ENCODE results near the gene ENPEP. TPM values are rescaled to one million over a fixed set of nuclear protein-coding genes. Genes with fewer than 3 reads are reported as not detected.

ENPEP gene
- total RNA-seq, 1 donor from 2014 or later = 6.0 TPM

DNA sequence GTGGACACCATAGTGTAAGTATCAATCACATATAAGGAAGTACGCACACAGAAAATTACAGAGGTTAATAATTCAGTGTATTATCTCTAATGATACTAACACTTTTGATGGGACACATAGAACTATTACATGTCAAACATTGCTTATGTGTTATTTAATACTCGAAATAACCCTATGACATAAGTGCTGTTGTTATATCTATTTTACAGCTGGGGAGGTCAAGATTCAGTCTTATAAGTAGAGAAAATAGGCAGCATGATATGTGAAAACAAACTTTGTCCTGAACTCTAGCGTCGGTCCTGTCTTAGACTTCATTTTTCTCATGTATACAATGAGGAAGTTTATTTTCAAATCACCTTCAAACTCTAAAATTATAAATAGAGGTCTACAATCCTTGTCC lies 23.2 kb downstream of the ENPEP start:
- TF ChIP-seq, protein P1, sequence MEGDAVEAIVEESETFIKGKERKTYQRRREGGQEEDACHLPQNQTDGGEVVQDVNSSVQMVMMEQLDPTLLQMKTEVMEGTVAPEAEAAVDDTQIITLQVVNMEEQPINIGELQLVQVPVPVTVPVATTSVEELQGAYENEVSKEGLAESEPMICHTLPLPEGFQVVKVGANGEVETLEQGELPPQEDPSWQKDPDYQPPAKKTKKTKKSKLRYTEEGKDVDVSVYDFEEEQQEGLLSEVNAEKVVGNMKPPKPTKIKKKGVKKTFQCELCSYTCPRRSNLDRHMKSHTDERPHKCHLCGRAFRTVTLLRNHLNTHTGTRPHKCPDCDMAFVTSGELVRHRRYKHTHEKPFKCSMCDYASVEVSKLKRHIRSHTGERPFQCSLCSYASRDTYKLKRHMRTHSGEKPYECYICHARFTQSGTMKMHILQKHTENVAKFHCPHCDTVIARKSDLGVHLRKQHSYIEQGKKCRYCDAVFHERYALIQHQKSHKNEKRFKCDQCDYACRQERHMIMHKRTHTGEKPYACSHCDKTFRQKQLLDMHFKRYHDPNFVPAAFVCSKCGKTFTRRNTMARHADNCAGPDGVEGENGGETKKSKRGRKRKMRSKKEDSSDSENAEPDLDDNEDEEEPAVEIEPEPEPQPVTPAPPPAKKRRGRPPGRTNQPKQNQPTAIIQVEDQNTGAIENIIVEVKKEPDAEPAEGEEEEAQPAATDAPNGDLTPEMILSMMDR (conservative IDR thresholded peaks at IDR 0.05; ENCODE audit: low read depth, low read length) = no peak
- H3K4me3 ChIP-seq (ENCODE audit: low read depth, low read length) = no peak overlapping the region
- DNase-seq (ENCODE audit: low read depth) = no peak

DNA sequence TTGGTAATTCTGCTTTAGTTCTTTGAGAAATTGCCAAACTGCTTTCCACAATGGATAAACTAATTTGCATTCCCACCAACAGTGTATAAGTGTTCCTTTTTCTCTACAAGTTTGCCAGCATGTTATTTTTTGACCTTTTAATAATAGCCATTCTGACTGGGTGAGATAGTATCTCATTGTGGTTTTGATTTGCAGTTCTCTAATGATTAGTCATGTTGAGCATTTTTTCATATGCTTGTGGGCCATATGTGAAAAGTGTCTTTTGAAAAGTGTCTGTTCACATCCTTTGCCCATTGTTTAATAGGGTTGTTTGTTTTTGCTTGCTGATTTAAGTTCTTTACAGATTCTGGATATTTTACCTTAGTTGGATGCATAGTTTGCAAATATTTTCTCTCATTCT lies 25.9 kb downstream of the ENPEP start:
- TF ChIP-seq, protein P1 (conservative IDR thresholded peaks at IDR 0.05; ENCODE audit: low read depth, low read length) = no peak
- no peak for DNase-seq (ENCODE audit: low read depth)
- H3K4me3 ChIP-seq (ENCODE audit: low read depth, low read length) = no peak overlapping the region

DNA sequence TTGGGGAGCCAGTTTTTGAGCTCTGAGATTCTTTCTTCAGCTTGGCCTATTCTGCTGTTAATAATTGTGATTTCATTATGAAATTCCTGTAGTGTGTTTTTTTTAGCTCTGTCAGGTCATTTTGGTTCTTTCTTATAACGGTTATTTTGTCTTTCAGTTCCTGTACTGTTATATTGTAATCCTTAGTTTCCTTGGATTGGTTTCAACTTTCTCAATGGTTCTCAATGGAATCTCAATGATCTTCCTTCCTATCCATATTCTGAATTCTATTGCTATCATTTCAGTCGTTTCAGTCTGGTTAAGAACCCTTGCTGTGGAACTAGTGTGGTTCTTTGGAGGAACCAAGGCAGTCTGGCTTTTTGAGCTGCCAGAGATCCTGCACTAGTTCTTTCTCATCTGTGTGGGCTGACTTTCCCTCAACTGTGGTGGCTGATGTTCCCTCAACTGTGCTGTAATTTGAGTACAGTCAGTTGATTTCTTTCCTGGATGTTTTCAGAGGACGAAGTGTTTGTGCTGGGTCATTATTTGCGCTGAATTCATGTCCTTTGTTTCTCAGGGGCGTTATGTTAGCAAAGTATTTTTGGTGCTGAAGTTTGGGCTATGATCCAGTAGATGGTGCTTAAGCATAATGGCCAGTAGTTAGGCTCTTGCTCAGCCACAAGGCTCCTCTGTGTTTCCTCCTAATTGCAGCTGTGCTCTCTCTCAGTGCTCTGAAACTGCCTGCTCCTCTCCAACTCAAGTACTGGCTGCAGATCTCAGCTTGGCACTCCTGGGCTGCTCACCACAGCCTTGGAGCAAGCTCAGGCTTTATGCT lies 27.5 kb downstream of the ENPEP start:
- no peak overlapping the region for H3K4me3 ChIP-seq (ENCODE audit: low read depth, low read length)
- no peak for DNase-seq (ENCODE audit: low read depth)
- TF ChIP-seq, protein P1 (conservative IDR thresholded peaks at IDR 0.05; ENCODE audit: low read depth, low read length) = peak; percentile 10

GRCh38 chr4:110504084-110504435 lies 28.1 kb downstream of the ENPEP start:
- TF ChIP-seq, protein P1 (conservative IDR thresholded peaks at IDR 0.05; ENCODE audit: low read depth, low read length) = no peak
- H3K4me3 ChIP-seq (ENCODE audit: low read depth, low read length) = no peak overlapping the region
- DNase-seq (ENCODE audit: low read depth) = no peak

DNA sequence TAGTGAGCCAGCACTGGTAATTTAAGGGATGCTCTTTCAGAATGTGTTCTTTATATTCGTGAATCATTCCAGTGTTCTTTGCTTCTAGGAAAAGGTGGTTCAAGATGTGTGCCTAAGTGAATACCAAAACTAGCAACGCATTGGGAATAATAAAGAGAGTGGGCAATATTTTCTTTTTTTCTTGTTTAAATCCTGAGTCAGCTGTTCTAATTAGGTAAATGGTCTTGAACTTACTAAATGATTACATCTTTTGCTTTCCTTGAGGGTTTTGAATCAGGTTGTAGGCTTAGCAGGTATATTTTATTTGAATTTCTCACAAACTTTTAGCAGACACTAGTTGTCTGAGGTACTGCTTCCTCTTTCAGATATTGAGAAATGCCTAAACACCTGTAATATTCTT lies 29.5 kb downstream of the ENPEP start:
- no peak overlapping the region for H3K4me3 ChIP-seq (ENCODE audit: low read depth, low read length)
- TF ChIP-seq, protein P1 (conservative IDR thresholded peaks at IDR 0.05; ENCODE audit: low read depth, low read length) = no peak
- no peak for DNase-seq (ENCODE audit: low read depth)

DNA sequence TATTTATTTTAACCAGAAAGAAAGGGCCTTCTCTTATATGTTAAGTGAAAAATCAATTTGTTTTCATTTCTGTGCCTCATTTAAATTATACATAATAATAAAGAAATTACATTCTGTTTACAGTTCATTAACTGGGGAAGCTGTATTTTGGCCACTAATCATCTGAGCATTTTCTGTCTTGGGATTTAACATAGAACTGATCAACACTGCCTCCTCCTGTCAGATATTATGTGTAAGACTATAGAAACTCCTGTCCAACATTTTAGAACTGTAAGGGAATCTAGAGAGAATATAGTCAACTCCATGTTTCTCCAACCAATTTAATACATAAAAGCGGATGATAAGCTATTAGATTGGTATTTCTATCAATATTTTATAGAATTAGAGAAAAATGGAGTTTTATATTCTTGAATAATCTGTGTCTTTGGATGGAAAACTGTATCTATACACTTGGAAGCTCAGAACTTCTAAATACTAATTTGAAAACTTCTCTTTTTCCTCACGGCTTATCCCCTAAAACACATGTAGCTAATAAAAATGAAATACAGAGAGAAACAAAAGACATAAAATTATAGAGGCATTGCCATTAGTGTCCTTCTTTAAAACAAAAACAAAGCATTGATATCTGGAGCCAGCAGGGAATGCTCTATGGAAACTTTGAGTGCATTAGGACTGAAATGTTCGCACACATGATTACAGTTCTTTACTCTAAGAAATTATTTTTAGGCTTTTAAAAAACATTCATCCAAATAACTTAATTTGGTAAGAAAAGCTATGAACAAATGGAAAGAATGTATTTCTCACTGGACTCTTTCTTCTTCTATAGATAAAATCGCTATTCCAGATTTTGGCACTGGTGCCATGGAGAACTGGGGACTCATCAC lies 33.1 kb downstream of the ENPEP start:
- DNase-seq (ENCODE audit: low read depth) = no peak
- TF ChIP-seq, protein P1 (conservative IDR thresholded peaks at IDR 0.05; ENCODE audit: low read depth, low read length) = peak; percentile 58
- H3K4me3 ChIP-seq (ENCODE audit: low read depth, low read length) = no peak overlapping the region

Data from epithelial cell of proximal tubule (primary cell).